ENCODE data around the gene MRAP2. TPM values are rescaled to one million over a fixed set of nuclear protein-coding genes. Genes with fewer than 3 reads are reported as not detected.

Gene MRAP2
- total and polyA plus RNA-seq, 2 donors (not counting 3 experiments of a cell fraction or from before 2014, with no cell fraction given), result 5.8 to 8.6 TPM

GRCh38 chr6:84086056-84086455, 52.5 kb downstream of the MRAP2 start:
- Histone ChIP-seq H3K79me2 (ENCODE audit: control insufficient read depth, insufficient read depth, low read length) (no peaks in the 10 kb centered on the region), H3K9me3 (replicated peaks; ENCODE audit: control insufficient read depth, insufficient read depth, low read length) (no peaks in the 10 kb centered on the region), H3K27ac (ENCODE audit: insufficient read depth, low read depth, low read length) (no peak overlapping the region), H2AFZ (ENCODE audit: low read depth, low read length) (no peak overlapping the region), H3K4me2 (ENCODE audit: insufficient read depth, low read length) (no peak overlapping the region), H3K4me1 (ENCODE audit: control insufficient read depth, extremely low read depth, insufficient read depth, low read length) (no peaks in the 10 kb centered on the region), H3K9me1 (replicated peaks; ENCODE audit: control insufficient read depth, extremely low read depth, insufficient read depth, low read length) (no peaks in the 10 kb centered on the region), H3K27me3 (ENCODE audit: control insufficient read depth in 2 of 2, insufficient read depth in 2 of 2, low read length in 2 of 2) (peaks cover 0 to 1% of the 10 kb centered on the region in 2 experiments), H3K36me3 (ENCODE audit: control insufficient read depth in 2 of 2, extremely low read depth in 1 of 2, insufficient read depth in 2 of 2, low read length in 2 of 2) (no peaks in the 10 kb centered on the region), H3K9ac (replicated peaks; ENCODE audit: extremely low read depth, insufficient read depth, low read length) (no peak overlapping the region), H3K4me3 (replicated peaks in 1 of 3; ENCODE audit: insufficient read depth in 1 of 3, low read depth in 1 of 3, low read length in 3 of 3) (no peak overlapping the region), H4K20me1 (replicated peaks; ENCODE audit: control insufficient read depth, extremely low read depth, insufficient read depth, low read length) (no peaks in the 10 kb centered on the region)
- ChIA-PET POLR2A (no interaction called here), CTCF (interaction anchor here (1.1 kb wide), 1 partner anchor 11 kb away, joined by 4 read pairs; no protein-coding TSS in a partner anchor)
- BruUV-seq (replicated peaks), result no TSS peak
- no peak for FAIRE-seq
- TF ChIP-seq FOS (IDR thresholded peaks at IDR 0.05; ENCODE audit: borderline replicate concordance, insufficient read depth, low read length) (no peak), MAX (IDR thresholded peaks at IDR 0.05; ENCODE audit: insufficient read depth, insufficient read length) (no peak), GATA2 (IDR thresholded peaks at IDR 0.05; ENCODE audit: insufficient read depth, insufficient read length, low read depth, low read length) (no peak), POLR2A (IDR thresholded peaks at IDR 0.05; ENCODE audit: low read depth, low read length) (no peak), POLR2AphosphoS5 (IDR thresholded peaks at IDR 0.05; ENCODE audit: insufficient read depth, low read depth, low read length) (no peak), JUN (IDR thresholded peaks at IDR 0.05; ENCODE audit: borderline replicate concordance, insufficient read depth, insufficient read length, low read depth) (no peak), MYC (IDR thresholded peaks at IDR 0.05; ENCODE audit: low read depth, low read length) (no peak), EZH2 (IDR thresholded peaks at IDR 0.05; ENCODE audit: borderline replicate concordance, low read depth, low read length, severe bottlenecking) (no peak)
- TF ChIP-seq, protein P1, sequence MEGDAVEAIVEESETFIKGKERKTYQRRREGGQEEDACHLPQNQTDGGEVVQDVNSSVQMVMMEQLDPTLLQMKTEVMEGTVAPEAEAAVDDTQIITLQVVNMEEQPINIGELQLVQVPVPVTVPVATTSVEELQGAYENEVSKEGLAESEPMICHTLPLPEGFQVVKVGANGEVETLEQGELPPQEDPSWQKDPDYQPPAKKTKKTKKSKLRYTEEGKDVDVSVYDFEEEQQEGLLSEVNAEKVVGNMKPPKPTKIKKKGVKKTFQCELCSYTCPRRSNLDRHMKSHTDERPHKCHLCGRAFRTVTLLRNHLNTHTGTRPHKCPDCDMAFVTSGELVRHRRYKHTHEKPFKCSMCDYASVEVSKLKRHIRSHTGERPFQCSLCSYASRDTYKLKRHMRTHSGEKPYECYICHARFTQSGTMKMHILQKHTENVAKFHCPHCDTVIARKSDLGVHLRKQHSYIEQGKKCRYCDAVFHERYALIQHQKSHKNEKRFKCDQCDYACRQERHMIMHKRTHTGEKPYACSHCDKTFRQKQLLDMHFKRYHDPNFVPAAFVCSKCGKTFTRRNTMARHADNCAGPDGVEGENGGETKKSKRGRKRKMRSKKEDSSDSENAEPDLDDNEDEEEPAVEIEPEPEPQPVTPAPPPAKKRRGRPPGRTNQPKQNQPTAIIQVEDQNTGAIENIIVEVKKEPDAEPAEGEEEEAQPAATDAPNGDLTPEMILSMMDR (IDR thresholded peaks at IDR 0.05; ENCODE audit: extremely low read depth in 1 of 2, insufficient read depth in 1 of 2, low read depth in 1 of 2, low read length in 2 of 2), result no peak
- DNase-seq (ENCODE audit: low read depth, low spot score), result no peak
- intact Hi-C loops (cut with micrococcal nuclease) (no loop called here), dilution Hi-C loops (cut with MboI; ENCODE audit: extremely low pct_ligation_motif_present, low sequenced_read_pairs) (no loop called here)
